Activated CD8-positive, alpha-beta T cell treated with anti-CD3 and anti-CD28 coated beads for 36 hours (primary cell): Measurements from ENCODE around the gene FITM1. TPM values are rescaled to one million over a fixed set of nuclear protein-coding genes. Genes with fewer than 3 reads are reported as not detected.

Experiments
- ATAC-seq: fragments of 200-7000 bp; cut with Tn5 transposase; one replicate; pipeline ENCODE4 v1.10.0; 2021; ENCODE audit warnings: mild to moderate bottlenecking, moderate library complexity
- CTCF ChIA-PET: fragments of 350-600 bp; sonication (Branson Sonifier 250); formaldehyde crosslinking; loops from one replicate; lab custom pipeline; 2021; ENCODE audit warnings: antibody characterized with exemption; lab: Charles Lee
- POLR2A ChIA-PET: fragments of 350-600 bp; sonication (Branson Sonifier 250); formaldehyde crosslinking; loops from one replicate; lab custom pipeline; 2021; ENCODE audit warnings: antibody characterized with exemption; lab: Charles Lee
- DNase-seq: peaks from one replicate; pipeline ENCODE4 v3.0.0-alpha.2; 2020
- H3K27ac Mint-ChIP-seq: one replicate; pipeline ENCODE4 v1.8.0; 2021; ENCODE audit warnings: mild to moderate bottlenecking, mixed read lengths
- H3K27me3 Mint-ChIP-seq: one replicate; pipeline ENCODE4 v1.8.0; 2021; ENCODE audit warnings: mixed read lengths
- H3K36me3 Mint-ChIP-seq: one replicate; pipeline ENCODE4 v1.8.0; 2021; ENCODE audit warnings: low read depth, mixed read lengths
- H3K4me1 Mint-ChIP-seq: one replicate; pipeline ENCODE4 v1.8.0; 2021; ENCODE audit warnings: low read depth, mixed read lengths
- H3K4me3 Mint-ChIP-seq: one replicate; pipeline ENCODE4 v1.8.0; 2021; ENCODE audit warnings: mild to moderate bottlenecking, moderate library complexity, mixed read lengths
- H3K9me3 Mint-ChIP-seq: one replicate; pipeline ENCODE4 v1.8.0; 2021; ENCODE audit warnings: mixed read lengths
- CTCF ChIP-seq: fragments of 200-600 bp; IDR thresholded peaks from one replicate; pipeline ENCODE4 v1.8.0; 2022; ENCODE audit warnings: antibody characterized with exemption, mild to moderate bottlenecking
- intact Hi-C: fragments of 100-400 bp; cut with micrococcal nuclease; formaldehyde crosslinking; loops from one replicate; pipeline ENCODE4 v1.10.0; 2022
- total RNA-seq, 2 experiments: library from RNA; stranded (reverse); gene quantifications; one replicate each; pipeline ENCODE4 v1.2.3, GENCODE V29; 2021

Gene FITM1
- total RNA-seq, 2 experiments from 2014 or later, result 0.56 to 0.69 TPM

- Mint-ChIP-seq H3K36me3 (peaks cover 42% of the 10 kb centered on the region), H3K4me1 (peaks cover 19% of the 10 kb centered on the region), H3K27ac (no peak overlapping the region), H3K4me3 (no peak overlapping the region), H3K27me3 (no peaks in the 10 kb centered on the region), H3K9me3 (no peaks in the 10 kb centered on the region)
- ChIA-PET POLR2A (interaction anchor here (1.1 to 7.0 kb wide), 7 partner anchors 9 to 125 kb away, joined by 3 to 62 read pairs (median 4); partner anchors contain the start of genes CHMP4A, IRF9, PSME1 and PSME2), CTCF (interaction anchor here (0.9 to 6.0 kb wide), 7 partner anchors 9 to 59 kb away, joined by 3 to 37 read pairs (median 10); partner anchors contain the start of genes FITM1, IRF9 and PCK2)
- DNase-seq (no peak), ATAC-seq (no peak)
- intact Hi-C loops, result no loop called here
- TF ChIP-seq CTCF, result no peak
Observed at GRCh38 chr14:24117179-24117578, 13.3 kb upstream of the FITM1 start.

- ATAC-seq, result no peak
- H3K27ac Mint-ChIP-seq, result no peak overlapping the region
- H3K36me3 Mint-ChIP-seq, result peaks cover 48% of the 10 kb centered on the region
- TF ChIP-seq CTCF, result no peak
- H3K4me3 Mint-ChIP-seq, result no peak overlapping the region
- DNase-seq, result no peak
- no peaks in the 10 kb centered on the region for H3K9me3 Mint-ChIP-seq
- intact Hi-C loops, result no loop called here
- H3K4me1 Mint-ChIP-seq, result peaks cover 18% of the 10 kb centered on the region
- H3K27me3 Mint-ChIP-seq, result no peaks in the 10 kb centered on the region
- ChIA-PET POLR2A (interaction anchor here (0.6 to 7.0 kb wide), 5 partner anchors 8 to 39 kb away, joined by 3 to 62 read pairs (median 4); partner anchors contain the start of genes PSME2 and RNF31), CTCF (interaction anchor here (1.0 to 1.7 kb wide), 4 partner anchors 9 to 61 kb away, joined by 3 to 4 read pairs (median 3); partner anchors contain the start of gene PSME1)
Observed at GRCh38 chr14:24119691-24120090, 10.8 kb upstream of the FITM1 start.

- H3K27me3 Mint-ChIP-seq, result no peaks in the 10 kb centered on the region
- H3K9me3 Mint-ChIP-seq, result no peaks in the 10 kb centered on the region
- H3K27ac Mint-ChIP-seq, result no peak overlapping the region
- ChIA-PET POLR2A (interaction anchor here (0.7 to 1.0 kb wide), 2 partner anchors 10 to 26 kb away, joined by 3 to 5 read pairs; partner anchors contain the start of genes FITM1 and RNF31), CTCF (interaction anchor here (1.2 to 2.0 kb wide), 4 partner anchors 11 to 63 kb away, joined by 3 to 5 read pairs (median 4); no protein-coding TSS in a partner anchor)
- TF ChIP-seq CTCF, result no peak
- ATAC-seq, result no peak
- DNase-seq, result no peak
- intact Hi-C loops, result no loop called here
- peaks cover 9% of the 10 kb centered on the region for H3K4me1 Mint-ChIP-seq
- H3K4me3 Mint-ChIP-seq, result no peak overlapping the region
- H3K36me3 Mint-ChIP-seq, result peaks cover 45% of the 10 kb centered on the region
Observed at GRCh38 chr14:24121210-24121609, 9.2 kb upstream of the FITM1 start.

GRCh38 chr14:24122416-24122815 is 8.0 kb upstream of the FITM1 start:
- Mint-ChIP-seq H3K27me3 (no peaks in the 10 kb centered on the region), H3K9me3 (no peaks in the 10 kb centered on the region), H3K4me1 (no peaks in the 10 kb centered on the region), H3K4me3 (no peak overlapping the region), H3K27ac (no peak overlapping the region), H3K36me3 (peaks cover 40% of the 10 kb centered on the region)
- TF ChIP-seq CTCF, result no peak
- DNase-seq (no peak), ATAC-seq (no peak)
- intact Hi-C loops, result no loop called here
- CTCF ChIA-PET, result interaction anchor here (0.7 to 2.0 kb wide), 3 partner anchors 10 to 15 kb away, joined by 3 to 5 read pairs (median 3); no protein-coding TSS in a partner anchor
- POLR2A ChIA-PET, result interaction anchor here (0.7 to 1.1 kb wide), 5 partner anchors 8 to 34 kb away, joined by 3 to 5 read pairs (median 3); partner anchors contain the start of genes FITM1 and PCK2

- DNase-seq (no peak), ATAC-seq (no peak)
- Mint-ChIP-seq H3K27me3 (no peaks in the 10 kb centered on the region), H3K4me3 (no peak overlapping the region), H3K4me1 (no peaks in the 10 kb centered on the region), H3K27ac (no peak overlapping the region), H3K36me3 (peaks cover 36% of the 10 kb centered on the region), H3K9me3 (no peaks in the 10 kb centered on the region)
- ChIA-PET CTCF (interaction anchor here (0.7 to 2.0 kb wide), 2 partner anchors 8 to 9 kb away, joined by 3 to 5 read pairs; partner anchors contain the start of genes DCAF11 and NRL), POLR2A (interaction anchor here (1.0 to 4.2 kb wide), 3 partner anchors 13 to 28 kb away, joined by 3 to 30 read pairs (median 3); partner anchors contain the start of genes PCK2 and PSME1)
- no peak for TF ChIP-seq CTCF
- intact Hi-C loops, result no loop called here
Observed at GRCh38 chr14:24122898-24123297, 7.6 kb upstream of the FITM1 start.
